Trophoblast cell (in vitro differentiated cells and primary cell): ENCODE results near the gene HOXD11.

Source experiments
- DNase-seq, 2 donors: peaks; one replicate each; pipeline ENCODE4 v3.0.0-alpha.2; 2016
- H2AFZ ChIP-seq: 2 replicates; pipeline ENCODE4 v1.6.1; 2013; ENCODE audit warnings: low read length, moderate library complexity, mild to moderate bottlenecking; ENCODE audit not compliant: insufficient read depth, poor library complexity
- H2AK5ac ChIP-seq: 2 replicates; pipeline ENCODE4 v1.6.1; 2013; ENCODE audit warnings: mild to moderate bottlenecking, low read length
- H2BK120ac ChIP-seq: 2 replicates; pipeline ENCODE4 v1.6.1; 2013; ENCODE audit warnings: low read length, mild to moderate bottlenecking, moderate library complexity; ENCODE audit not compliant: insufficient read depth, poor library complexity
- H2BK12ac ChIP-seq: 2 replicates; pipeline ENCODE4 v1.6.1; 2013; ENCODE audit warnings: mild to moderate bottlenecking, low read length, moderate library complexity
- H2BK5ac ChIP-seq: 2 replicates; pipeline ENCODE4 v1.6.1; 2013; ENCODE audit warnings: low read length, low read depth, moderate library complexity, mild to moderate bottlenecking; ENCODE audit not compliant: poor library complexity
- H3K14ac ChIP-seq: 2 replicates; pipeline ENCODE4 v1.6.1; 2013; ENCODE audit warnings: mild to moderate bottlenecking, low read length
- H3K18ac ChIP-seq: 2 replicates; pipeline ENCODE4 v1.6.1; 2013; ENCODE audit warnings: mild to moderate bottlenecking, low read length
- H3K23ac ChIP-seq: 2 replicates; pipeline ENCODE4 v1.6.1; 2013; ENCODE audit warnings: low read length
- H3K27ac ChIP-seq: 2 replicates; pipeline ENCODE4 v1.5.1; 2013; ENCODE audit warnings: low read depth, mild to moderate bottlenecking, inconsistent platforms, low read length, moderate library complexity
- H3K27me3 ChIP-seq: 2 replicates; pipeline ENCODE4 v1.6.1; 2013; ENCODE audit warnings: inconsistent platforms, mild to moderate bottlenecking, low read length, moderate library complexity; ENCODE audit not compliant: insufficient read depth
- H3K36me3 ChIP-seq, 2 experiments: 1 replicate in 1 of 2; 2 replicates in 1 of 2; pipeline ENCODE4 v1.6.1; 2013; ENCODE audit warnings: low read length in 2 of 2, mild to moderate bottlenecking in 2 of 2, moderate library complexity in 1 of 2; ENCODE audit not compliant: insufficient read depth in 2 of 2, control insufficient read depth in 1 of 2
- H3K4ac ChIP-seq: 2 replicates; pipeline ENCODE4 v1.6.1; 2013; ENCODE audit warnings: low read depth, mild to moderate bottlenecking, low read length, moderate library complexity
- H3K4me1 ChIP-seq, 2 experiments: 1 replicate in 1 of 2; 2 replicates in 1 of 2; pipeline ENCODE4 v1.6.1; 2013; ENCODE audit warnings: low read length in 2 of 2, mild to moderate bottlenecking in 2 of 2, moderate library complexity in 1 of 2; ENCODE audit not compliant: insufficient read depth in 2 of 2, control insufficient read depth in 1 of 2
- H3K4me2 ChIP-seq: 2 replicates; pipeline ENCODE4 v1.6.1; 2013; ENCODE audit warnings: inconsistent platforms, mild to moderate bottlenecking, low read length, moderate library complexity
- H3K4me3 ChIP-seq: 2 replicates; pipeline ENCODE4 v1.5.1; 2013; ENCODE audit warnings: mild to moderate bottlenecking, low read depth, low read length, inconsistent platforms
- H3K79me1 ChIP-seq: one replicate; pipeline ENCODE4 v1.6.1; 2013; ENCODE audit warnings: low read length
- H3K79me2 ChIP-seq: 2 replicates; pipeline ENCODE4 v1.6.1; 2013; ENCODE audit warnings: low read length, mild to moderate bottlenecking; ENCODE audit not compliant: control insufficient read depth, insufficient read depth, poor library complexity
- H3K9ac ChIP-seq: 2 replicates; pipeline ENCODE4 v1.6.1; 2013; ENCODE audit warnings: mild to moderate bottlenecking, low read length
- H3K9me3 ChIP-seq: 2 replicates; pipeline ENCODE4 v1.6.1; 2013; ENCODE audit warnings: low read depth, mild to moderate bottlenecking, control low read depth, inconsistent platforms, low read length; ENCODE audit not compliant: insufficient read depth
- H4K12ac ChIP-seq: 2 replicates; pipeline ENCODE4 v1.6.1; 2013; ENCODE audit warnings: low read depth, mild to moderate bottlenecking, low read length, moderate library complexity
- H4K8ac ChIP-seq: 2 replicates; pipeline ENCODE4 v1.6.1; 2013; ENCODE audit warnings: low read depth, mild to moderate bottlenecking, low read length, moderate library complexity
- H4K91ac ChIP-seq: one replicate; pipeline ENCODE4 v1.6.1; 2013; ENCODE audit warnings: low read depth, mild to moderate bottlenecking, low read length, moderate library complexity
- WGBS: extraction: QIAGEN DNeasy Blood & Tissue Kit; methylation state at CpG from one replicate; pipeline ENCODE4 v1.1.7; 2013; ENCODE audit warnings: missing lambda C conversion rate; ENCODE audit not compliant: insufficient read length, insufficient coverage; ENCODE audit errors: extremely low coverage; 5-methylcytosine and 5-hydroxymethylcytosine counted together

Gene HOXD11

GRCh38 chr2:176147210-176147799 lies 40.2 kb downstream of the HOXD11 start:
- DNase-seq = no peak
- Histone ChIP-seq H2AK5ac (no peak overlapping the region), H3K9me3 (peaks cover 16% of the 10 kb centered on the region), H3K27me3 (peaks cover 79% of the 10 kb centered on the region), H4K91ac (no peak overlapping the region), H3K23ac (no peak overlapping the region), H3K4ac (no peak overlapping the region), H4K12ac (no peak overlapping the region), H3K79me2 (no peaks in the 10 kb centered on the region), H2BK120ac (no peak overlapping the region), H3K4me2 (no peak overlapping the region), H3K36me3 (no peaks in the 10 kb centered on the region), H4K8ac (no peak overlapping the region), H3K9ac (no peak overlapping the region), H2BK5ac (no peak overlapping the region), H2AFZ (no peak overlapping the region), H3K4me3 (no peak overlapping the region), H3K14ac (no peak overlapping the region), H3K27ac (no peak overlapping the region), H3K18ac (no peak overlapping the region), H3K79me1 (no peaks in the 10 kb centered on the region), H2BK12ac (no peak overlapping the region), H3K4me1 (peaks cover 5% of the 10 kb centered on the region in 2 experiments)
- WGBS = no CpG with 5 or more reads among the region's 32 CpGs

GRCh38 chr2:176147800-176148496 lies 40.9 kb downstream of the HOXD11 start:
- no peak overlapping the region for H3K4me2 ChIP-seq
- H3K9ac ChIP-seq = no peak overlapping the region
- H3K27ac ChIP-seq = no peak overlapping the region
- H3K18ac ChIP-seq = no peak overlapping the region
- H2BK120ac ChIP-seq = no peak overlapping the region
- peaks cover 5 to 7% of the 10 kb centered on the region in 2 experiments for H3K4me1 ChIP-seq
- no peaks in the 10 kb centered on the region for H3K79me1 ChIP-seq
- WGBS = no CpG with 5 or more reads among the region's 31 CpGs
- H4K8ac ChIP-seq = no peak overlapping the region
- H2BK5ac ChIP-seq = no peak overlapping the region
- no peak for DNase-seq
- peaks cover 20% of the 10 kb centered on the region for H3K9me3 ChIP-seq
- H3K14ac ChIP-seq = no peak overlapping the region
- no peak overlapping the region for H3K4me3 ChIP-seq
- H3K36me3 ChIP-seq = no peaks in the 10 kb centered on the region
- peaks cover 84% of the 10 kb centered on the region for H3K27me3 ChIP-seq
- no peak overlapping the region for H4K91ac ChIP-seq
- H2AK5ac ChIP-seq = no peak overlapping the region
- no peak overlapping the region for H4K12ac ChIP-seq
- no peak overlapping the region for H2AFZ ChIP-seq
- no peak overlapping the region for H3K23ac ChIP-seq
- no peaks in the 10 kb centered on the region for H3K79me2 ChIP-seq
- no peak overlapping the region for H3K4ac ChIP-seq
- H2BK12ac ChIP-seq = no peak overlapping the region

DNA sequence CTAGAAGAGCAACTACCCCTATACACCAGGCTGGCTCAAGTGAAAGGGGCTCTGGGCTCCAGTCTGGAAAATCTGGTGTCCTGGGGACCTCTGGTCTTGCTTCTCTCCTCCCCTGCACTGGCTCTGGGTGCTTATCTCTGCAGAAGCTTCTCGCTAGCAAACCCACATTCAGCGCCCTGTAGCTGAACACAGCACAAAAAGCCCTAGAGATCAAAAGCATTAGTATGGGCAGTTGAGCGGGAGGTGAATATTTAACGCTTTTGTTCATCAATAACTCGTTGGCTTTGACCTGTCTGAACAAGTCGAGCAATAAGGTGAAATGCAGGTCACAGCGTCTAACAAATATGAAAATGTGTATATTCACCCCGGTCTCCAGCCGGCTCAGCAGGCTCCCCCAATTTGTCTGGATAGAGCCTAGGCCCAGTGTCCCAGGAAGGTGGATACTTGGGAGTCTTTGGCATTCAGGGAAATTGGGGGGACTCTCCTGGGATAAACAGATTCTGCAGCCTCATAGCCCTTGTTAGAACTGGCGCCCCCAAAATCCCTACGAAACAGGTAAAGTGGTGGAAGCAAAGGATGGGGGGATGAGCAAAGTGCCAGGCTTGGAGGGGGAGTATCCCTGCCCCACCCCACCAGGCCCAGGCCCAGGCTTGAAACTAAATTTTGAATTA lies 41.8 kb downstream of the HOXD11 start:
- Histone ChIP-seq H3K14ac (no peak overlapping the region), H3K79me1 (no peaks in the 10 kb centered on the region), H2BK120ac (no peak overlapping the region), H4K91ac (no peak overlapping the region), H2AK5ac (no peak overlapping the region), H3K4me3 (no peak overlapping the region), H2BK12ac (no peak overlapping the region), H3K4me1 (peaks cover 5 to 7% of the 10 kb centered on the region in 2 experiments), H3K36me3 (no peaks in the 10 kb centered on the region), H3K9me3 (peaks cover 20% of the 10 kb centered on the region), H4K12ac (no peak overlapping the region), H3K27ac (no peak overlapping the region), H3K4me2 (no peak overlapping the region), H3K23ac (no peak overlapping the region), H3K18ac (no peak overlapping the region), H2AFZ (no peak overlapping the region), H3K9ac (no peak overlapping the region), H3K27me3 (peaks cover 86% of the 10 kb centered on the region), H4K8ac (no peak overlapping the region), H2BK5ac (no peak overlapping the region), H3K4ac (no peak overlapping the region), H3K79me2 (no peaks in the 10 kb centered on the region)
- DNase-seq = no peak
- no CpG with 5 or more reads among the region's 11 CpGs for WGBS

- no peak overlapping the region for H3K4me2 ChIP-seq
- H3K9me3 ChIP-seq = peaks cover 20% of the 10 kb centered on the region
- H2BK5ac ChIP-seq = no peak overlapping the region
- no peak overlapping the region for H3K4ac ChIP-seq
- no peak overlapping the region for H2AFZ ChIP-seq
- H3K79me2 ChIP-seq = no peaks in the 10 kb centered on the region
- no peak overlapping the region for H3K9ac ChIP-seq
- H3K14ac ChIP-seq = no peak overlapping the region
- no peak overlapping the region for H2BK12ac ChIP-seq
- H3K36me3 ChIP-seq = no peaks in the 10 kb centered on the region
- H3K18ac ChIP-seq = no peak overlapping the region
- no peak overlapping the region for H3K23ac ChIP-seq
- H3K27me3 ChIP-seq = peaks cover 90% of the 10 kb centered on the region
- DNase-seq = no peak
- H2AK5ac ChIP-seq = no peak overlapping the region
- H4K8ac ChIP-seq = no peak overlapping the region
- no peak overlapping the region for H2BK120ac ChIP-seq
- peaks cover 5 to 7% of the 10 kb centered on the region in 2 experiments for H3K4me1 ChIP-seq
- no peak overlapping the region for H3K27ac ChIP-seq
- H3K79me1 ChIP-seq = no peaks in the 10 kb centered on the region
- H4K12ac ChIP-seq = no peak overlapping the region
- no peak overlapping the region for H3K4me3 ChIP-seq
- no peak overlapping the region for H4K91ac ChIP-seq
- no CpG with 5 or more reads among the region's 22 CpGs for WGBS
Measured at GRCh38 chr2:176149481-176149938, 42.4 kb downstream of the HOXD11 start.
